Stimulated activated CD8-positive, alpha-beta memory T cell treated with anti-CD3 and anti-CD28 coated beads, Interleukin-4, amount 100 ng/mL, for 48 hours (primary cell): ENCODE results near the gene SDHB.

Source experiments
- DNase-seq: peaks from one replicate; pipeline ENCODE4 v3.0.0-alpha.2; 2020

Gene SDHB

GRCh38 chr1:17053685-17054410 lies at the start of gene SDHB:
TSS of gene SDHB (minus strand) at chr1:17054032. CDS start at chr1:17054019, 13 bp downstream.
- DNase-seq, result peak; percentile 100

- DNase-seq, result no peak
Observed at GRCh38 chr1:17102232-17102631, 48.4 kb upstream of the SDHB start.

- DNase-seq, result no peak
Observed at GRCh38 chr1:17101261-17101660, 47.4 kb upstream of the SDHB start.

- DNase-seq, result no peak
Observed at GRCh38 chr1:17099616-17100340, 45.9 kb upstream of the SDHB start.

GRCh38 chr1:17098446-17099317 lies 44.9 kb upstream of the SDHB start:
- DNase-seq, result no peak

- DNase-seq, result no peak
Observed at GRCh38 chr1:17097787-17098186, 44.0 kb upstream of the SDHB start.

GRCh38 chr1:17097147-17097546 lies 43.3 kb upstream of the SDHB start:
- no peak for DNase-seq

GRCh38 chr1:17096584-17096983 lies 42.8 kb upstream of the SDHB start:
- DNase-seq, result no peak

- DNase-seq, result no peak
Observed at GRCh38 chr1:17095141-17095540, 41.3 kb upstream of the SDHB start.

GRCh38 chr1:17094664-17095063 lies 40.8 kb upstream of the SDHB start:
- no peak for DNase-seq

- DNase-seq, result no peak
Observed at GRCh38 chr1:17093822-17094393, 40.1 kb upstream of the SDHB start.

- no peak for DNase-seq
Observed at GRCh38 chr1:17091252-17091651, 37.4 kb upstream of the SDHB start.

- DNase-seq, result no peak
Observed at GRCh38 chr1:17089506-17089905, 35.7 kb upstream of the SDHB start.

- DNase-seq, result no peak
Observed at GRCh38 chr1:17086751-17087150, 32.9 kb upstream of the SDHB start.

- DNase-seq, result no peak
Observed at GRCh38 chr1:17084787-17085186, 31.0 kb upstream of the SDHB start.

GRCh38 chr1:17082761-17083160 lies 28.9 kb upstream of the SDHB start:
- no peak for DNase-seq

GRCh38 chr1:17081439-17081838 lies 27.6 kb upstream of the SDHB start:
- DNase-seq, result no peak

- no peak for DNase-seq
Observed at GRCh38 chr1:17080880-17081279, 27.0 kb upstream of the SDHB start.

- no peak for DNase-seq
Observed at GRCh38 chr1:17080085-17080759, 26.4 kb upstream of the SDHB start.

GRCh38 chr1:17078991-17079868 lies 25.4 kb upstream of the SDHB start:
- no peak for DNase-seq

- DNase-seq, result peak; percentile 29
Observed at GRCh38 chr1:17075470-17076255, 21.8 kb upstream of the SDHB start.
